ENCODE data around the gene LRRC57.

DNA sequence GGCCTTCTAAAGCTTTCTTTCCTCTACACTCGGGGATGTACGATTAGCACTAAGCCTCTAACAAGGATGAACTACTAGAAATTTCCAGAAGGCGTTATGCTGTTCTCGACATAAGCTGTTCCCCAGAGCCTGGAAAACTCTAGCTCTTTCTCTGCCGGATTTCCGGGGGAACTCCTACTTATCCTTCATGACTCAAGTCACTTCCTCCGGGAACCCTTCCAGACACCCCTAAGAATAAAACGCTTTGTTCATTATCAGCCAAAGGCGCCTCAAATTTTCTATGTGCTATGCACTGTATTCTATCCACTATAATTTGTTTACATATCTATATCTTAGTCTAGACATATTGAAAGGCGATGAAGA, 53.6 kb downstream of the LRRC57 start:
- no peak for TF ChIP-seq ESRRG (CRISPR knock-in tag; IDR thresholded peaks at IDR 0.05)
- no peak for TF ChIP-seq ZC3H10 (CRISPR knock-in tag; IDR thresholded peaks at IDR 0.05)
- TF ChIP-seq, protein P1, sequence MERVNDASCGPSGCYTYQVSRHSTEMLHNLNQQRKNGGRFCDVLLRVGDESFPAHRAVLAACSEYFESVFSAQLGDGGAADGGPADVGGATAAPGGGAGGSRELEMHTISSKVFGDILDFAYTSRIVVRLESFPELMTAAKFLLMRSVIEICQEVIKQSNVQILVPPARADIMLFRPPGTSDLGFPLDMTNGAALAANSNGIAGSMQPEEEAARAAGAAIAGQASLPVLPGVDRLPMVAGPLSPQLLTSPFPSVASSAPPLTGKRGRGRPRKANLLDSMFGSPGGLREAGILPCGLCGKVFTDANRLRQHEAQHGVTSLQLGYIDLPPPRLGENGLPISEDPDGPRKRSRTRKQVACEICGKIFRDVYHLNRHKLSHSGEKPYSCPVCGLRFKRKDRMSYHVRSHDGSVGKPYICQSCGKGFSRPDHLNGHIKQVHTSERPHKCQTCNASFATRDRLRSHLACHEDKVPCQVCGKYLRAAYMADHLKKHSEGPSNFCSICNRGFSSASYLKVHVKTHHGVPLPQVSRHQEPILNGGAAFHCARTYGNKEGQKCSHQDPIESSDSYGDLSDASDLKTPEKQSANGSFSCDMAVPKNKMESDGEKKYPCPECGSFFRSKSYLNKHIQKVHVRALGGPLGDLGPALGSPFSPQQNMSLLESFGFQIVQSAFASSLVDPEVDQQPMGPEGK (CRISPR knock-in tag; IDR thresholded peaks at IDR 0.05; ENCODE audit: borderline replicate concordance), result no peak
- TF ChIP-seq, protein P2, sequence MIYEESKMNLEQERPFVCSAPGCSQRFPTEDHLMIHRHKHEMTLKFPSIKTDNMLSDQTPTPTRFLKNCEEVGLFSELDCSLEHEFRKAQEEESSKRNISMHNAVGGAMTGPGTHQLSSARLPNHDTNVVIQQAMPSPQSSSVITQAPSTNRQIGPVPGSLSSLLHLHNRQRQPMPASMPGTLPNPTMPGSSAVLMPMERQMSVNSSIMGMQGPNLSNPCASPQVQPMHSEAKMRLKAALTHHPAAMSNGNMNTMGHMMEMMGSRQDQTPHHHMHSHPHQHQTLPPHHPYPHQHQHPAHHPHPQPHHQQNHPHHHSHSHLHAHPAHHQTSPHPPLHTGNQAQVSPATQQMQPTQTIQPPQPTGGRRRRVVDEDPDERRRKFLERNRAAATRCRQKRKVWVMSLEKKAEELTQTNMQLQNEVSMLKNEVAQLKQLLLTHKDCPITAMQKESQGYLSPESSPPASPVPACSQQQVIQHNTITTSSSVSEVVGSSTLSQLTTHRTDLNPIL (CRISPR knock-in tag; IDR thresholded peaks at IDR 0.05; ENCODE audit: low read depth), result no peak
- TF ChIP-seq POU6F1 (CRISPR knock-in tag; IDR thresholded peaks at IDR 0.05; ENCODE audit: borderline replicate concordance, low read depth), result no peak
- no peak for TF ChIP-seq RARB (CRISPR knock-in tag; IDR thresholded peaks at IDR 0.05)
- no peak for TF ChIP-seq CSDC2 (CRISPR knock-in tag; IDR thresholded peaks at IDR 0.05)
